HEK293 (cell line): ENCODE measurements around the gene CHST3.

Source experiments
- CTCF ChIA-PET: fragments of 350-600 bp; formaldehyde crosslinking; extraction: SDS; loops from one replicate; lab custom pipeline; 2021; ENCODE audit warnings: antibody characterized with exemption; lab: Yijun Ruan, JAX
- POLR2A ChIA-PET: fragments of 300-600 bp; formaldehyde crosslinking; extraction: SDS; loops from one replicate; lab custom pipeline; 2020; ENCODE audit warnings: antibody characterized with exemption, inconsistent platforms; lab: Yijun Ruan, JAX
- H3K27ac ChIP-seq: fragments of 200-500 bp; sonication (Bioruptor generic); 2 replicates; pipeline ENCODE4 v1.5.1; 2014; ENCODE audit warnings: low read depth, low read length, control low read depth, inconsistent platforms; ENCODE audit errors: extremely low read depth
- H3K36me3 ChIP-seq, 2 experiments: fragments of 200-500 bp in 1 of 2; sonication (Bioruptor generic) in 1 of 2; 1 replicate in 1 of 2; 2 replicates in 1 of 2; pipeline ENCODE4 v1.5.1; 2014 to 2017; ENCODE audit warnings: inconsistent platforms in 2 of 2, low read length in 2 of 2; ENCODE audit not compliant: control insufficient read depth in 2 of 2, insufficient read depth in 1 of 2
- H3K4me1 ChIP-seq: fragments of 200-500 bp; sonication (Bioruptor generic); 2 replicates; pipeline ENCODE4 v1.5.1; 2014; ENCODE audit warnings: mild to moderate bottlenecking, low read length, inconsistent platforms; ENCODE audit not compliant: control insufficient read depth, insufficient read depth
- H3K4me3 ChIP-seq: 2 replicates; pipeline ENCODE4 v1.5.1; 2011; ENCODE audit warnings: low read depth, mild to moderate bottlenecking, control low read depth, low read length, moderate library complexity
- H3K9me3 ChIP-seq: fragments of 200-500 bp; sonication (Bioruptor generic); 2 replicates; pipeline ENCODE4 v1.5.1; 2014; ENCODE audit warnings: low read depth, low read length, inconsistent platforms; ENCODE audit not compliant: control insufficient read depth, insufficient read depth
- HIC1 ChIP-seq: fragments of 450-650 bp; formaldehyde crosslinking; IDR thresholded peaks from 2 replicates; pipeline ENCODE4 v1.5.1; 2016; ENCODE audit warnings: missing biosample characterization, missing genetic modification characterization
- KLF1 ChIP-seq: fragments of 450-650 bp; formaldehyde crosslinking; IDR thresholded peaks from 2 replicates; pipeline ENCODE4 v1.5.1; 2016; ENCODE audit warnings: missing biosample characterization, missing genetic modification characterization
- PRDM1 ChIP-seq: fragments of 450-650 bp; formaldehyde crosslinking; IDR thresholded peaks from 2 replicates; pipeline ENCODE4; 2016; ENCODE audit warnings: missing biosample characterization, missing genetic modification characterization
- RBAK ChIP-seq: fragments of 450-650 bp; formaldehyde crosslinking; IDR thresholded peaks from 2 replicates; pipeline ENCODE4 v1.5.1; 2016; ENCODE audit warnings: missing biosample characterization, missing genetic modification characterization
- SP3 ChIP-seq: fragments of 450-650 bp; formaldehyde crosslinking; IDR thresholded peaks from 2 replicates; pipeline ENCODE4 v1.5.1; 2016; ENCODE audit warnings: missing biosample characterization, missing genetic modification characterization
- TSHZ1 ChIP-seq: fragments of 450-650 bp; formaldehyde crosslinking; IDR thresholded peaks from 2 replicates; pipeline ENCODE4 v1.5.1; 2016; ENCODE audit warnings: missing biosample characterization, missing genetic modification characterization, borderline replicate concordance
- ZEB2 ChIP-seq: fragments of 450-650 bp; formaldehyde crosslinking; IDR thresholded peaks from 2 replicates; pipeline ENCODE4 v1.5.1; 2016; ENCODE audit warnings: missing biosample characterization, missing genetic modification characterization
- ZNF148 ChIP-seq: fragments of 450-650 bp; formaldehyde crosslinking; IDR thresholded peaks from 2 replicates; pipeline ENCODE4 v1.5.0; 2017; ENCODE audit warnings: missing biosample characterization, missing genetic modification characterization, borderline replicate concordance
- ZNF362 ChIP-seq: fragments of 450-650 bp; formaldehyde crosslinking; IDR thresholded peaks from 2 replicates; pipeline ENCODE4 v1.5.1; 2016; ENCODE audit warnings: missing biosample characterization, missing genetic modification characterization
- ZNF501 ChIP-seq: fragments of 450-650 bp; formaldehyde crosslinking; IDR thresholded peaks from 2 replicates; pipeline ENCODE4 v1.5.1; 2016; ENCODE audit warnings: missing biosample characterization, missing genetic modification characterization
- ZNF555 ChIP-seq: fragments of 450-650 bp; formaldehyde crosslinking; conservative IDR thresholded peaks from 2 replicates; pipeline ENCODE4 v1.5.1; 2017; ENCODE audit warnings: missing biosample characterization, mild to moderate bottlenecking, missing genetic modification characterization, inconsistent platforms
- ZNF558 ChIP-seq: fragments of 450-650 bp; formaldehyde crosslinking; IDR thresholded peaks from 2 replicates; pipeline ENCODE4 v1.5.1; 2016; ENCODE audit warnings: missing biosample characterization, missing genetic modification characterization
- ZNF585B ChIP-seq: fragments of 450-650 bp; formaldehyde crosslinking; IDR thresholded peaks from 2 replicates; pipeline ENCODE4 v1.5.1; 2016; ENCODE audit warnings: missing biosample characterization, missing genetic modification characterization
- ZNF626 ChIP-seq: fragments of 450-650 bp; sonication (Bioruptor Pico); formaldehyde crosslinking; IDR thresholded peaks from 2 replicates; pipeline ENCODE4 v1.5.1; 2018; ENCODE audit warnings: missing biosample characterization, missing genetic modification characterization, inconsistent platforms
- ZNF645 ChIP-seq: fragments of 450-650 bp; formaldehyde crosslinking; IDR thresholded peaks from 2 replicates; pipeline ENCODE4; 2016; ENCODE audit warnings: missing biosample characterization, missing genetic modification characterization
- ZSCAN18 ChIP-seq: fragments of 450-650 bp; formaldehyde crosslinking; IDR thresholded peaks from 2 replicates; pipeline ENCODE4 v1.5.1; 2016; ENCODE audit warnings: missing biosample characterization, missing genetic modification characterization

CHST3 gene

GRCh38 chr10:72008096-72008981 is 44.1 kb downstream of the CHST3 start:
- TF ChIP-seq ZNF585B (no peak), ZNF501 (tag by site-specific recombination) (no peak), HIC1 (tag by site-specific recombination) (no peak), SP3 (no peak), ZSCAN18 (no peak), PRDM1 (no peak), ZNF362 (tag by site-specific recombination) (no peak), ZNF148 (tag by site-specific recombination) (no peak), TSHZ1 (tag by site-specific recombination) (no peak), ZNF558 (tag by site-specific recombination) (no peak), RBAK (tag by site-specific recombination) (no peak), KLF1 (tag by site-specific recombination) (no peak), ZNF645 (tag by site-specific recombination) (no peak), ZNF555 (no peak), ZNF626 (tag by site-specific recombination) (no peak), ZEB2 (tag by site-specific recombination) (no peak)
- peaks cover 0 to 40% of the 10 kb centered on the region in 2 experiments; a peak in 1 of 3 replicates for H3K36me3 ChIP-seq
- no peak overlapping the region for H3K27ac ChIP-seq
- H3K4me3 ChIP-seq = no peak overlapping the region
- ChIA-PET CTCF (no interaction called here), POLR2A (no interaction called here)
- H3K4me1 ChIP-seq = peaks cover 4% of the 10 kb centered on the region; the same call in 1 of the 2 replicates
- H3K9me3 ChIP-seq = no peaks in the 10 kb centered on the region
